HEK293 (cell line): ENCODE data around the gene HIF1AN.

ENCODE experiments used
- CTCF ChIP-seq: fragments of 450-650 bp; formaldehyde crosslinking; IDR thresholded peaks from 2 replicates; pipeline ENCODE4 v1.5.1; 2016; ENCODE audit warnings: missing biosample characterization, missing genetic modification characterization
- ZNF146 ChIP-seq: fragments of 450-650 bp; formaldehyde crosslinking; IDR thresholded peaks from 2 replicates; pipeline ENCODE4 v1.5.1; 2016; ENCODE audit warnings: missing biosample characterization, missing genetic modification characterization
- ZNF202 ChIP-seq: fragments of 450-650 bp; formaldehyde crosslinking; IDR thresholded peaks from 2 replicates; pipeline ENCODE4 v1.5.1; 2016; ENCODE audit warnings: missing biosample characterization, missing genetic modification characterization, borderline replicate concordance

- TF ChIP-seq ZNF146 (no peak), CTCF (no peak), ZNF202 (tag by site-specific recombination) (no peak)
Observed at GRCh38 chr10:100528921-100529474, 6.7 kb upstream of the HIF1AN start.
